OCI-LY3 (cell line): ENCODE measurements around the gene CFAP58.

ENCODE experiments used
- H2AFZ ChIP-seq: fragments of 200-600, 300-600 bp; shearing (Covaris generic); 2 replicates; pipeline ENCODE4 v1.6.0; 2014; ENCODE audit warnings: antibody characterized with exemption, low read depth, low read length
- H3K27ac ChIP-seq: fragments of 200-600, 300-600 bp; sonication (generic); 2 replicates; pipeline ENCODE4 v1.5.1; 2014; ENCODE audit warnings: mild to moderate bottlenecking, low read length, moderate library complexity, mixed read lengths
- H3K27me3 ChIP-seq: fragments of 200-600, 300-600 bp; sonication (generic); 2 replicates; pipeline ENCODE4 v1.6.1; 2014; ENCODE audit warnings: low read depth, low read length, mixed read lengths
- H3K36me3 ChIP-seq: fragments of 200-600, 300-600 bp; sonication (generic); replicated peaks from 2 replicates; pipeline ENCODE3; 2014; ENCODE audit warnings: low read depth, low read length, mixed read lengths
- H3K4me1 ChIP-seq: fragments of 300-600, 200-600 bp; sonication (generic); 2 replicates; pipeline ENCODE4 v1.6.1; 2014; ENCODE audit warnings: low read length, mixed read lengths
- H3K4me2 ChIP-seq: fragments of 200-600, 300-600 bp; sonication (generic); 2 replicates; pipeline ENCODE4 v1.6.1; 2014; ENCODE audit warnings: low read length, mixed read lengths
- H3K4me3 ChIP-seq: fragments of 300-600, 200-600 bp; sonication (generic); 2 replicates; pipeline ENCODE4 v1.5.1; 2014; ENCODE audit warnings: antibody characterized with exemption, mild to moderate bottlenecking, low read length, moderate library complexity
- H3K79me2 ChIP-seq: fragments of 300-600, 200-600 bp; shearing (Covaris generic); 2 replicates; pipeline ENCODE4 v1.6.1; 2014; ENCODE audit warnings: mild to moderate bottlenecking, low read length, mixed read lengths
- H3K9ac ChIP-seq: fragments of 300-600, 200-600 bp; shearing (Covaris generic); 2 replicates; pipeline ENCODE4 v1.6.0; 2014; ENCODE audit warnings: mild to moderate bottlenecking, low read length, moderate library complexity
- H3K9me3 ChIP-seq: fragments of 200-600, 300-600 bp; shearing (Covaris generic); 2 replicates; pipeline ENCODE4 v1.6.1; 2014; ENCODE audit warnings: low read length, mixed read lengths; ENCODE audit not compliant: insufficient read depth
- H4K20me1 ChIP-seq: fragments of 200-600, 300-600 bp; sonication (generic); 2 replicates; pipeline ENCODE4 v1.6.1; 2016; ENCODE audit warnings: low read length, mixed read lengths; ENCODE audit not compliant: insufficient read depth
- EZH2phosphoT487 ChIP-seq: fragments of 200-600 bp; shearing (Covaris generic); IDR thresholded peaks from 2 replicates; pipeline ENCODE4 v1.6.1; 2018; ENCODE audit warnings: antibody characterized with exemption, mixed run types, low read depth
- TF ChIP-seq, protein P1 (sequence below): fragments of 200-600, 300-600 bp; sonication (generic); IDR thresholded peaks from 2 replicates; pipeline ENCODE4 v1.5.1; 2014; ENCODE audit warnings: antibody characterized with exemption, low read length, low read depth

The CFAP58 gene

DNA sequence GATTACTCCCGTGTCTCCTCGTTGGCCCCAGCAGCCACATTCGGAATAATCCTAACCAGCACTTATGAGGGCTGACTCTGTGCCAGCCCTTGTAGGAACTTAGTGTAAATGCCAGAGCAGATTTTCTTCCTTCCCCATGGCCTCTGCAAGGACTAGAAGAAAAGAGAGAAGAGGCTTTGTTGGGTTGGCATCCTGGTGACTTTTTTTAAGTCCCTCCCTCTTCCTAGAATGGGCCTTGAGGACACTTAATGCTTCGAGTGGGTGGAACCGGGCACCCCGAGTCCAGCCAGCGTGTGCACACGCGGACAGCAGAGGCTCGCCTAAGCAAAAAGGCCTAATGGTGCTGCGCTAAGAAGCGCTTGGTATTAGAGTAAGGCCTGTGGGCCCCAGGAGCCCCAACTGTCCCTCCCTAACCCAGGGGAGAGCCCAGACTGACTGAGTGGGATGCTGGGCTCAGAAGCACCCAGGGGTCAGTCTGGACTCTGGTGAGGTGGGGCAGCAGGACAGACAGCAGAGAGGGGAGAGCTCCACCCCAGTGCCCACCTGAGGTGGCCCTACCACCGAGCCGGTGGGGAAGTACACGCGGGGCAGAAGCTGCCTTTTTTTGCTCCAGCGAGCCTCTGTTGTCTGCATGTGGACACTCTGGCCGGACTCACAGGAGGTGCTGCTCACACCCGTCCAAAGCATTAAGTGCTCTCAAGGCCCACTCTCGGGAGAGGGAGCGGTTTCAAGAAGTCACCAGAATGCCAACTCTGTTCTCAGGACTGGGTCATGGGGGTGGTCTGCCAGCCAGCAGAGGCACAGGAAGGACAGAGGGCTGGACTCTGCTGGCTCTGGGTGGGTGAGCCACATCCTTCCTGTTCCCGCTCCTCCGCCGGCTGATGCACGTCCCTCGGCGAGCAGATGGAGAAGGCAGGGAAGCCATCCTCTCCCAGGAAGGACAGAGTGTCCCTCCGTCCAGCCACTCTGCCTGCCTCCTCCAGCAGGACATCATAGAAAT lies 27.9 kb upstream of the CFAP58 start:
- H3K4me1 ChIP-seq: peaks cover 12% of the 10 kb centered on the region
- no peak overlapping the region for H3K4me3 ChIP-seq
- H4K20me1 ChIP-seq: peaks cover 87% of the 10 kb centered on the region
- H3K9ac ChIP-seq: no peak overlapping the region
- no peak overlapping the region for H3K27ac ChIP-seq
- H2AFZ ChIP-seq: no peak overlapping the region
- peaks cover 68% of the 10 kb centered on the region for H3K79me2 ChIP-seq
- H3K27me3 ChIP-seq: no peaks in the 10 kb centered on the region
- no peaks in the 10 kb centered on the region for H3K9me3 ChIP-seq
- H3K36me3 ChIP-seq: no peaks in the 10 kb centered on the region
- H3K4me2 ChIP-seq: no peak overlapping the region
- TF ChIP-seq, protein P1, sequence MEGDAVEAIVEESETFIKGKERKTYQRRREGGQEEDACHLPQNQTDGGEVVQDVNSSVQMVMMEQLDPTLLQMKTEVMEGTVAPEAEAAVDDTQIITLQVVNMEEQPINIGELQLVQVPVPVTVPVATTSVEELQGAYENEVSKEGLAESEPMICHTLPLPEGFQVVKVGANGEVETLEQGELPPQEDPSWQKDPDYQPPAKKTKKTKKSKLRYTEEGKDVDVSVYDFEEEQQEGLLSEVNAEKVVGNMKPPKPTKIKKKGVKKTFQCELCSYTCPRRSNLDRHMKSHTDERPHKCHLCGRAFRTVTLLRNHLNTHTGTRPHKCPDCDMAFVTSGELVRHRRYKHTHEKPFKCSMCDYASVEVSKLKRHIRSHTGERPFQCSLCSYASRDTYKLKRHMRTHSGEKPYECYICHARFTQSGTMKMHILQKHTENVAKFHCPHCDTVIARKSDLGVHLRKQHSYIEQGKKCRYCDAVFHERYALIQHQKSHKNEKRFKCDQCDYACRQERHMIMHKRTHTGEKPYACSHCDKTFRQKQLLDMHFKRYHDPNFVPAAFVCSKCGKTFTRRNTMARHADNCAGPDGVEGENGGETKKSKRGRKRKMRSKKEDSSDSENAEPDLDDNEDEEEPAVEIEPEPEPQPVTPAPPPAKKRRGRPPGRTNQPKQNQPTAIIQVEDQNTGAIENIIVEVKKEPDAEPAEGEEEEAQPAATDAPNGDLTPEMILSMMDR: no peak
- no peak for TF ChIP-seq EZH2phosphoT487

DNA sequence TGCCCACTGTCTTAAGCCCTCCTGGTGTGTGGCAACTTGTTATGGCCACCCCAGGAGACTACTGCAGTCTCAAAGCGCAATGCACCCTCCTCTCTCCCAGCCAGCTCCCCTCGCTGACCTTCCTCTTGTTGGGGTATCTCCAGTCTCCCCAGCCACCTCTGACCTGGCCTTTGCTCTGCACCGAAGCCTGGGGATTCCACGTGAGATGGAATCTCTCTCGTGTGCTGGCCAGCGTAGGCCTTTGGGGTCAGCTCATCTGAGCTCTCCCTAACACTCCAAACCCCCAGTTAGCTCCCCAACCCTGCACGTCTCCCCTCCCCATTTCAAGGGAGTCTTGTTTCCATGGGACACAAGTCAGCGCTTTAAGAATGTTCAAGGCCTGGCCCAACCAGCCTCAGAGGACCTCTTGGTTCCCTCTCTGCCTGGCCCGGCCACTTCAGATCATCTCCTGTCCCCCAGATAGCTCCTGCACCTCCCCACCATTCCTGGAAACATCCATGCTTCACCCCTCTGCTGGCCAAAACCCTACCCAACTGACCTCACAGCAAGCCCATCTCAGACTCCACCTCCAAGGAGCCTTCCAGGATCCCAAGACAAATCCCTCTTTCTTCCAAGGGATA lies 26.5 kb upstream of the CFAP58 start:
- Histone ChIP-seq H3K79me2 (peaks cover 73% of the 10 kb centered on the region), H4K20me1 (peaks cover 86% of the 10 kb centered on the region), H3K9ac (no peak overlapping the region), H3K4me1 (peaks cover 10% of the 10 kb centered on the region), H2AFZ (no peak overlapping the region), H3K4me3 (no peak overlapping the region), H3K36me3 (no peaks in the 10 kb centered on the region), H3K9me3 (no peaks in the 10 kb centered on the region), H3K27me3 (no peaks in the 10 kb centered on the region), H3K4me2 (no peak overlapping the region), H3K27ac (no peak overlapping the region)
- TF ChIP-seq EZH2phosphoT487: no peak
- TF ChIP-seq, protein P1: no peak

DNA sequence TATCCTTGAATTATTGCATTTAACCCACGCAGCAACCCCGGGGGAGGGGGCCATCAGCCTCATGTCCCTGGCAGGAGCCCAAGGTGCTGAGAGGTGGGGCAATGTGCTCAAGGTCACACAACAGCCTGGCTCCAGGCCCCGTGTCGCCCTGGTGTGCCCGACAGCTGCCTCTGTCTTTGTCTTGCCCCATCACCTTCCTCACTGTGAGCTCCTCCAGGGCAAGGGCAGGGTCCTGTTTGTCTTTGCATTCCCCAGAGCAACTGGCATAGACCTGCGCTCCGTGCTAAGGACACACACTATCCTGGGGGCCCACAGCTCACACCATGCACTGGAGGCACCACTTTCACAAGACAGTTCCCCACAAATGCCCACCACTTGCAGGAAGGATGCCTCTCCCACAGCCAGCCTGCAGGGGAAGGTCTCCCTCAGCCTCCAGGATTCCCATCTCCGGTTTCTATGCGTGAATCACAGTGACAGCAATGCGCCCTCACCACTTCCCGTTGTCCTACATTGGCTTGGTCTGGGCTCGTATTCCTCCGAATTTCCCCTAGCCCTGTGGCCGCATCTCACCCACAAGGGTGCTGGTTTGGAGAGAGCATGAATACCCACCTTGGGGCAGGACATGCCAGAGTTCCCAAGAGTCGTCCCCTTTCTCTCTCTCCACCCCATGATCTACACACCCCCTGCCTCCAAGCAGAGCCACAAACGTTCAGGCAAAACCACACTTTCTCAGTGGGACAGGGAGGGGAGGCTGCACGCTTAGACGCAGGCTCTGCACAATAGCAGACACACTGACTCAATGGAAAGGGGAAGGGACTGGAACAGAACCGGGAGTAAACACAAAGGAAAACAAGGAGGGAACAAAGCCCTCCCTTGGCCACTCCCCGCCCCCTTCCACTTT lies 25.6 kb upstream of the CFAP58 start:
- H3K27ac ChIP-seq: no peak overlapping the region
- no peak overlapping the region for H3K4me2 ChIP-seq
- peaks cover 77% of the 10 kb centered on the region for H3K79me2 ChIP-seq

DNA sequence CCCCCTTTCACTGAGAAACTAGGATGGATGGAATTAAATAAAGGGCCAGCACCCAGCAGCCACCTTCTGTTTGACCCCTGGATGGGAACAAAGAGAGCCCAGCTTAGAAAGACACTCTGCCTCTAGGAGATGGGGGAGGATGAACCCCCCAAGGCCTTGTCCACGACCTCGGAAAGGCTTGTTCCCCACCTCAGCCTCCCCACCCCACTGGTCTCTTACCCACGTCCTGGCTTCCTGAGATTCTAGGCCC lies 25.1 kb upstream of the CFAP58 start:
- no peak overlapping the region for H3K27ac ChIP-seq
- no peaks in the 10 kb centered on the region for H3K4me1 ChIP-seq
- no peak for TF ChIP-seq EZH2phosphoT487
- TF ChIP-seq, protein P1: no peak
- no peak overlapping the region for H3K4me3 ChIP-seq
- H3K9ac ChIP-seq: no peak overlapping the region
- H3K36me3 ChIP-seq: no peaks in the 10 kb centered on the region
- H3K79me2 ChIP-seq: peaks cover 82% of the 10 kb centered on the region
- H2AFZ ChIP-seq: no peak overlapping the region
- H3K9me3 ChIP-seq: no peaks in the 10 kb centered on the region
- no peak overlapping the region for H3K4me2 ChIP-seq
- no peaks in the 10 kb centered on the region for H3K27me3 ChIP-seq
- H4K20me1 ChIP-seq: peaks cover 86% of the 10 kb centered on the region

More for the DNA sequence above, 25.6 kb upstream of the CFAP58 start:
- H3K4me1 ChIP-seq: peaks cover 1% of the 10 kb centered on the region
- no peak overlapping the region for H2AFZ ChIP-seq
- no peak for TF ChIP-seq EZH2phosphoT487
- no peaks in the 10 kb centered on the region for H3K27me3 ChIP-seq
- no peak overlapping the region for H3K4me3 ChIP-seq
- H3K9me3 ChIP-seq: no peaks in the 10 kb centered on the region
- peaks cover 86% of the 10 kb centered on the region for H4K20me1 ChIP-seq
- H3K36me3 ChIP-seq: no peaks in the 10 kb centered on the region
- no peak overlapping the region for H3K9ac ChIP-seq
